Sigmoid colon (tissue), 7 donors: ENCODE measurements around the gene FAM131C. TPM values are rescaled to one million over a fixed set of nuclear protein-coding genes. Genes with fewer than 3 reads are reported as not detected.
A peak's percentile ranks its signal among the peaks of the same experiment; 100 is the strongest.

Experiments used
- DNase-seq: peaks from one replicate; pipeline ENCODE4 v3.0.0-alpha.2; 2019
- H3K27ac ChIP-seq, 4 donors: fragments of 200-600 bp; sonication (generic); one replicate each; pipeline ENCODE4 v1.5.1; 2016 to 2019; ENCODE audit warnings: mild to moderate bottlenecking in 1 of 4
- H3K27me3 ChIP-seq, 3 donors: fragments of 200-600 bp; sonication (generic); one replicate each; pipeline ENCODE4 v1.5.1; 2019; ENCODE audit warnings: mild to moderate bottlenecking in 1 of 3
- H3K36me3 ChIP-seq, 4 donors: fragments of 200-600 bp; sonication (generic); one replicate each; pipeline ENCODE4 v1.5.1; 2016 to 2019
- H3K4me1 ChIP-seq, 4 donors: fragments of 200-600 bp; sonication (generic); one replicate each; pipeline ENCODE4 v1.5.1; 2017 to 2019
- H3K4me3 ChIP-seq, 4 donors: fragments of 200-600 bp; sonication (generic); one replicate each; pipeline ENCODE4 v1.5.1; 2017 to 2019; ENCODE audit warnings: mild to moderate bottlenecking in 2 of 4, moderate library complexity in 1 of 4
- H3K9me3 ChIP-seq, 4 donors: fragments of 200-600 bp in 3 of 4; sonication (generic) in 3 of 4; one replicate each; pipeline versions ENCODE4 v1.5.1 to v1.6.1; 2013 to 2019
- EP300 ChIP-seq, 4 donors: sonication (generic); formaldehyde crosslinking; IDR thresholded peaks; one replicate each; pipeline ENCODE4 v1.6.1; 2017; ENCODE audit warnings: antibody characterized with exemption in 4 of 4
- POLR2A ChIP-seq, 2 donors: fragments of 450-650 bp; IDR thresholded peaks; one replicate each; pipeline ENCODE4 v1.6.1; 2016; ENCODE audit warnings: antibody characterized with exemption in 2 of 2, mild to moderate bottlenecking in 2 of 2, moderate library complexity in 2 of 2
- POLR2AphosphoS5 ChIP-seq, 4 donors: sonication (generic); formaldehyde crosslinking; IDR thresholded peaks; one replicate each; pipeline ENCODE4 v1.6.1; 2017; ENCODE audit warnings: antibody characterized with exemption in 4 of 4
- WGBS, 2 donors: extraction: QIAGEN DNeasy Blood & Tissue Kit; methylation state at CpG; one replicate each; pipeline ENCODE4 v1.1.7; 2013; 5-methylcytosine and 5-hydroxymethylcytosine counted together
- intact Hi-C: fragments of 100-400 bp; cut with DNase I; formaldehyde crosslinking; loops from one replicate; pipeline ENCODE4 v1.15.1; 2023
- polyA plus RNA-seq, 3 donors: library from polyadenylated mRNA; stranded (reverse); fragments of 200-250 nt; gene quantifications; one replicate each; pipeline ENCODE4 v1.2.3, GENCODE V29; 2013
- total RNA-seq, 4 donors: library from RNA; depleted of rRNA; stranded (reverse); fragments of >200 nt; gene quantifications; one replicate each; pipeline ENCODE4 v1.1.0, GENCODE V29; 2016
- TF ChIP-seq, protein P1 (sequence below), 4 experiments: fragments of 450-650 bp in 3 of 4; fragments of 200-600 bp in 1 of 4; IDR thresholded peaks; one replicate each; pipeline ENCODE4 v1.5.1; 2016 to 2019; ENCODE audit warnings: antibody characterized with exemption in 4 of 4, mild to moderate bottlenecking in 3 of 4, moderate library complexity in 2 of 4
- donor health status: healthy with polysubstance abuse.
- donor health status: Bipolar disorder and iron deficiency.
- donor health status: healthy.

Gene FAM131C
- total and polyA plus RNA-seq, 7 donors: 0.12 to 0.81 TPM; not detected in 5

DNA sequence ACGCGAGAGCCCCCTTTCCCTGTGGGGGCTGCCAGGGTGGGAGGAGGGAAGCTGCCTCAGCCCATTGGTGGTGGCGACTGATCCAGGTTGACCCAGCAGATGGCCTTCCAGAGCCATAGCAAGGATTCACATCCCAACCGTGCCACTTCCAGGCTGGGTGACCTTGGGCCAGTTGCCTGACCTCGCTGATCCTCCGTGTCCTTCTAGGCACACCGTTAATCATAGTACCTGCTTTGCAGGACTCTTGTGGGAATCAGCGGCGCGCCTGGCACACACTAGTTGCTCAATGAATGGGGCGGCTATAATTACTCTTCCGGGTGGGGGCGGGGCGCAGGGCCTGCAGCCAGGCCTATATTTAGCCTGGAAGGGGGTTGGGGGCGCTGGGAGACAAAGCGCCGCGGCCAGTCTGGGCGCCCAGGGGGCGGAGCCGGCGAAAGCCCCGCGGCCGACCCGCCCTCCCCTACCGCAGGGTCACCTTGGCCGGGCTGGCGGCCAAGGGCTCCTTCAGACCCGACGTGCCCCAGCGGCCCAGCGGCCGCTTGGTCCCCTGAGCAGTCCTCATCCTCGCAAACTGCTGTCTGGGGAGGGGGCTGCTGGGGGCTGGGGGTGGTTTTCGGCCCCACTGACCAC is 60.7 kb downstream of the FAM131C start:
- DNase-seq: peak; percentile 89
- WGBS, 2 donors: 4 to 6% methylated on average over 36 of the region's 36 CpGs

DNA sequence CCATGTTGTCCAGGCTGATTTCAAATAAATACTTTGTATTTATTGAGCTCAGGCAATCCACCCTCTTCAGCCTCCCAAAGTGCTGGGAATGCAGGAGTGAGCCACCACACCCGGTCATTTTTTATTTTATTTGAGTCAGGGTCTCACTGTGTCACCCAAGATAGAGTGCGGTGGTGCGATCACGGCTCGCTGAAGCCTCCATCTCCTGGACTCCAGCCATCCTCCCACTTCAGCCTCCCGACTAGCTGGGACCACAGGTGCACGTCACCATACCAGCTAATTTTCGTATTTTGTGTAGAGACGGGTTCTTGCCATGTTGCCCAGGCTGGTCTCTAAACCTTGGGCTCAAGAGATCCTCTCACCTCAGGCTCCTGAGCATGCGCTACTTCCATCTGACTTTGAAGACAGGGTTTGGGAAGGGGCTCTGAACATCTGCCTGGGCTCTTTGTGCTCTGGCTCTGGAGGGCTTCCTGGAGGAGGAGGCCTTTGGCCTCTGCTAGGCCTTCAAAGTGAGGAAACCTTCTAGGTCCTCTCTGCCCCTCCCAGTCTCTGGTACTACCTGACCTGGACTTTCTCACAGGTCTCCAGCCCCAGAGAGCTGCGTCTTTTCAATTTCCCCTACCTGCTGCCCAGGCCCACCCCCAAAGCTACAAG is 61.4 kb downstream of the FAM131C start:
- Histone ChIP-seq H3K4me1 (peaks cover 0 to 54% (median 43%) of the 10 kb centered on the region in 4 donors), H3K27me3 (no peaks in the 10 kb centered on the region), H3K27ac (peak overlapping the region; percentile 92 to 94 (median 94)), H3K4me3 (no peak overlapping the region), H3K9me3 (no peaks in the 10 kb centered on the region), H3K36me3 (no peaks in the 10 kb centered on the region)
- 90 to 95% methylated on average over 11 of the region's 11 CpGs for WGBS, 2 donors
- TF ChIP-seq EP300 (IDR thresholded peaks at IDR 0.05): no peak
- no peak for TF ChIP-seq POLR2A (IDR thresholded peaks at IDR 0.05)
- TF ChIP-seq, protein P1, sequence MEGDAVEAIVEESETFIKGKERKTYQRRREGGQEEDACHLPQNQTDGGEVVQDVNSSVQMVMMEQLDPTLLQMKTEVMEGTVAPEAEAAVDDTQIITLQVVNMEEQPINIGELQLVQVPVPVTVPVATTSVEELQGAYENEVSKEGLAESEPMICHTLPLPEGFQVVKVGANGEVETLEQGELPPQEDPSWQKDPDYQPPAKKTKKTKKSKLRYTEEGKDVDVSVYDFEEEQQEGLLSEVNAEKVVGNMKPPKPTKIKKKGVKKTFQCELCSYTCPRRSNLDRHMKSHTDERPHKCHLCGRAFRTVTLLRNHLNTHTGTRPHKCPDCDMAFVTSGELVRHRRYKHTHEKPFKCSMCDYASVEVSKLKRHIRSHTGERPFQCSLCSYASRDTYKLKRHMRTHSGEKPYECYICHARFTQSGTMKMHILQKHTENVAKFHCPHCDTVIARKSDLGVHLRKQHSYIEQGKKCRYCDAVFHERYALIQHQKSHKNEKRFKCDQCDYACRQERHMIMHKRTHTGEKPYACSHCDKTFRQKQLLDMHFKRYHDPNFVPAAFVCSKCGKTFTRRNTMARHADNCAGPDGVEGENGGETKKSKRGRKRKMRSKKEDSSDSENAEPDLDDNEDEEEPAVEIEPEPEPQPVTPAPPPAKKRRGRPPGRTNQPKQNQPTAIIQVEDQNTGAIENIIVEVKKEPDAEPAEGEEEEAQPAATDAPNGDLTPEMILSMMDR (IDR thresholded peaks at IDR 0.05): no peak
- no peak for TF ChIP-seq POLR2AphosphoS5 (IDR thresholded peaks at IDR 0.05)
- intact Hi-C loops: no loop called here
- no peak for DNase-seq

More for the DNA sequence above, 60.7 kb downstream of the FAM131C start:
- Histone ChIP-seq H3K27me3 (no peaks in the 10 kb centered on the region), H3K36me3 (no peaks in the 10 kb centered on the region), H3K9me3 (no peaks in the 10 kb centered on the region), H3K27ac (peak overlapping the region; percentile 92 to 94 (median 94)), H3K4me3 (peak overlapping the region; percentile 24 to 50 (median 39)), H3K4me1 (peaks cover 0 to 58% (median 46%) of the 10 kb centered on the region in 4 donors)
- intact Hi-C loops: no loop called here
- no peak for TF ChIP-seq POLR2A (IDR thresholded peaks at IDR 0.05)
- TF ChIP-seq POLR2AphosphoS5 (IDR thresholded peaks at IDR 0.05): peak in 3 of 4 donors; percentile 6 to 58 (median 20)
- no peak for TF ChIP-seq EP300 (IDR thresholded peaks at IDR 0.05)
- TF ChIP-seq, protein P1 (IDR thresholded peaks at IDR 0.05): no peak

DNA sequence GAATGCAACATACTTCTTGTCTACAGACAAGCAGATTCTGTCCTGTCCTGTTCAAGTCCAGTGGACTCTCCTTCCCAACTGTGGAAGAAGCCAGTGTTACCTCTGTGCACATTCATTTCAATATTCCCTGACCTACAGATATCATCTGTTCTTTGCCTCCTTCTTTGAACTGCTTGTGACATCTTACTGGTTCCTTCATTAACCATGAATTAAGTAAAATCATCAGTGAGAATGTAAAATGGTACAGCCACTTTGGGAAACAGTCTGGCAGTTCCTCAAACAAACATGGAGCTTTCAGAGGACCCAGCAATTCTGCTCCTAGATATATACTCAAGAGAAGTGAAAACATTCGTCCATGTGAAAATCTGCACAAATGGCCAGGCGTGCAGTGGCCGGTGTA is 62.6 kb downstream of the FAM131C start:
- H3K4me1 ChIP-seq: peaks cover 0 to 43% (median 37%) of the 10 kb centered on the region in 4 donors
- intact Hi-C loops: no loop called here
- no peak for DNase-seq
- 96 to 97% methylated on average over 3 of the region's 3 CpGs for WGBS, 2 donors
- H3K27ac ChIP-seq: peak overlapping the region in 1 of 4 donors; percentile 14
- no peaks in the 10 kb centered on the region for H3K36me3 ChIP-seq
- TF ChIP-seq POLR2A (IDR thresholded peaks at IDR 0.05) (no peak), POLR2AphosphoS5 (IDR thresholded peaks at IDR 0.05) (no peak)
- H3K27me3 ChIP-seq: no peaks in the 10 kb centered on the region
- H3K4me3 ChIP-seq: no peak overlapping the region
- H3K9me3 ChIP-seq: no peaks in the 10 kb centered on the region

DNA sequence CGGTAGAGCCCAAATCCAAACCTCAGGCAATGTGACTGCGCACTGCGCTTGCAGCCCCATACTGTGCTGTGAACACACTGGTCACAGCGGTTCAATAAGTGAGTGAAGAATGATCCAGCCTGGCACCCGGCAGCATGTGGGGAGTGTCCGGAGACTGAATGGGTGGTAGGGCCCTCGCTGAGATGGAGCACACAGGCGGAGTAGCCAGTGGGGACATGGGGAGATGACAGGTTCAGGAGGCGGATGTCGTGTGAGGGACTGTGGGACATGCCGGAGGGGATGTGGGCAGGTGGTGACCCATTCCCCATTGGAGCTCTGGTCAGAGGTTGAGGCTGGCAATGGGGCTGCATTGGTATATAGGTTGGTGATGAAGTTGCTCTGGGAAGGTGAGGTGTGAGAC is 63.8 kb downstream of the FAM131C start:
- intact Hi-C loops: loop anchor here (1.0 to 5.0 kb wide), 3 partner anchors 23 to 192 kb away; no protein-coding TSS in a partner anchor
- TF ChIP-seq POLR2A (IDR thresholded peaks at IDR 0.05) (no peak), POLR2AphosphoS5 (IDR thresholded peaks at IDR 0.05) (no peak), EP300 (IDR thresholded peaks at IDR 0.05) (no peak)
- TF ChIP-seq, protein P1 (IDR thresholded peaks at IDR 0.05): no peak
- peaks cover 0 to 31% (median 26%) of the 10 kb centered on the region in 4 donors for H3K4me1 ChIP-seq
- no peak overlapping the region for H3K4me3 ChIP-seq
- no peaks in the 10 kb centered on the region for H3K27me3 ChIP-seq
- no peak for DNase-seq
- H3K9me3 ChIP-seq: no peaks in the 10 kb centered on the region
- H3K36me3 ChIP-seq: no peaks in the 10 kb centered on the region
- WGBS, 2 donors: 87 to 93% methylated on average over 11 of the region's 11 CpGs
- no peak overlapping the region for H3K27ac ChIP-seq

DNA sequence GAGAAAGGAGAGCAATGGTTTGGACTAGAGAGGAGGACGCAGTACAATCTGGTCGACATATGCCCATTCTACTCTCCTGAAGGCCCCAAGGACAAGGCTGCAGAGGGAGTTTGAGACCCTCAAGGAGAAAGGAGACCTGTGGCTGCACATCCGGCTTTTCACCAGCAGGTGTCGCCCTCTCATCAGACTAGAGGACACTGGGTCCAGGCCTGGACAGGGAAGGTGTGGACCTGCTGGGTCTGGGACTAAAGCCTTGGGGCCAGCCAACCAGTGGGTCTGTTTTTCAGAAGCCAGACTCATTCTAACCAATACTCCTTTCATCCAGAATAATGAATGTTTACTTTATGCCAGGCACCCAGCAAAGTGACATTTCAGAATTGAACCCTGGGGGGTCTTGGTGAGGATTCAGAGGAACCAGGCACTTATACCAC is 64.4 kb downstream of the FAM131C start:
- H3K27me3 ChIP-seq: no peaks in the 10 kb centered on the region
- intact Hi-C loops: loop anchor here (1.0 to 5.0 kb wide), 3 partner anchors 23 to 192 kb away; no protein-coding TSS in a partner anchor
- TF ChIP-seq, protein P1 (IDR thresholded peaks at IDR 0.05): peak; percentile 97 to 99 (median 98)
- TF ChIP-seq POLR2A (IDR thresholded peaks at IDR 0.05) (no peak), EP300 (IDR thresholded peaks at IDR 0.05) (no peak), POLR2AphosphoS5 (IDR thresholded peaks at IDR 0.05) (no peak)
- peak; percentile 92 for DNase-seq
- peaks cover 0 to 25% (median 19%) of the 10 kb centered on the region in 4 donors for H3K4me1 ChIP-seq
- H3K9me3 ChIP-seq: no peaks in the 10 kb centered on the region
- H3K27ac ChIP-seq: no peak overlapping the region
- WGBS, 2 donors: 1 to 3% methylated on average over 4 of the region's 4 CpGs
- no peaks in the 10 kb centered on the region for H3K36me3 ChIP-seq
- H3K4me3 ChIP-seq: no peak overlapping the region
